Activated CD4-positive, alpha-beta T cell treated with anti-CD3 and anti-CD28 coated beads for 4 hours (primary cell): Measurements from ENCODE around the gene STX3.
"Not testable (repeated sequence)": the region's sequence is repeated elsewhere in the genome, so short reads cannot be mapped to it uniquely, and the experiment has no call there.

Experiments used
- DNase-seq, 2 donors: peaks; one replicate each; pipeline ENCODE4 v3.0.0-alpha.2; 2020

Gene STX3

DNA sequence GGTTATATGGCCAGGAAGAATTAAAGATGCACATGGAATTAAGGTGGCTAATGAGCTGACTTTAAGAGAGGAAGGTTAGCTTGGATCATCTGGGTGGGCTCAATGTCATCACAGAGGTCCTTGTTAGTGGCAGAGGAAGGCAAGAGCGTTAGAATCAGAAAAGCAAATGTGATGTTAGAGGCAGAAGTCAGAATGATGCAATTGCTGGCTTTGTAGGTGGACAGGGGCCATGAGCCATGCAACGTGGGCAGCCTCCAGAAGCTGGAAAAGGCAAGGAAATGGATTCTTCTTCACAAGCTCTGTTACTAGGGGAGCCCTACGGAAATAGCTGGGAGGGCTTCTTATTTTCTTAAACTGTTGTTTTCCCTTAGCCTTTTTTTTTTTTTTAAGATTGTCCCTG is 92.5 kb downstream of the STX3 start:
- no peak for DNase-seq

DNA sequence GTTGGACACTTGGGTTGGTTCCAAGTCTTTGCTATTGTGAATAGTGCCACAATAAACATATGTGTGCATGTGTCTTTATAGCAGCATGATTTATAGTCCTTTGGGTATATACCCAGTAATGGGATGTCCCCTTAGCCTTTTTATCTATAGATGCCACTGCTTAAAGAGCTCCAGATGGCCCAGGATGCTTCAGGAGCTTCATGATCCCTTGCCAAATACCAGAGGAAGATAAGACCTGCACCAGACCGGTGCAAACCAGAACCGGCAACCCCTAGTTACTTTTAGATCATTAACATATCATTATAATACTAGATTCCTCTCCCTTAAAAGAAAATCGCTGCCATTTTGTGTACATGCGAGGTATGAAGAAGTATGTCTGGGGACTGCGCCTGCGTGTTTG is 93.3 kb downstream of the STX3 start:
- not testable (repeated sequence) for DNase-seq

- no peak for DNase-seq
Measured at GRCh38 chr11:59849129-59849528, 94.0 kb downstream of the STX3 start.

DNA sequence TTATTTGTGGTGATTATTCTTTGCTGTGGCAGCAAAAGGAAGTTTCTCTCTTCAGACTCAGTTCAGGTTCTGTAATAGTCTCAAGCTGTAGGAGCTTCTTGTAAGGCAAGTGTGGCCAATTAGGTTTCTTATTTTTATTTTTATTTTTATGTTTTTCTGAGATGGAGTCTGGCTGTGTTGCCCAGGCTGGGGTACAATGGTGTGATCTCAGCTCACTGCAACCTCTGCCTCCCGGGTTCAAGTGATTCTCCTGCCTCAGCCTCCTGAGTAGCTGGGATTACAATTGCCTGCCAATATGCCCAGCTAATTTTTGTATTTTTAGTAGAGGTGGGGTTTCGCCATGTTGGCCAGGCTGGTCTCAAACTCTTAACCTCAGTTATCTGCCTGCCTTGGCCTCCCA is 94.4 kb downstream of the STX3 start:
- not testable (repeated sequence) for DNase-seq

- DNase-seq = not testable (repeated sequence)
Measured at GRCh38 chr11:59851416-59851815, 96.2 kb downstream of the STX3 start.

- DNase-seq = no peak
Measured at GRCh38 chr11:59854871-59855270, 99.7 kb downstream of the STX3 start.
